ENCODE measurements around the gene CFD.
"Not testable (repeated sequence)": the region's sequence is repeated elsewhere in the genome, so short reads cannot be mapped to it uniquely, and the experiment has no call there.

Gene CFD

GRCh38 chr19:888581-889385 is 29.3 kb downstream of the CFD start:
- no peak for DNase-seq (ENCODE audit: low spot score)

GRCh38 chr19:889662-890295 is 30.3 kb downstream of the CFD start:
- no peak for DNase-seq (ENCODE audit: low spot score)

GRCh38 chr19:890831-891230 is 31.4 kb downstream of the CFD start:
- DNase-seq (ENCODE audit: low spot score) = no peak

GRCh38 chr19:891421-892200 is 32.1 kb downstream of the CFD start:
- DNase-seq (ENCODE audit: low spot score) = not testable (repeated sequence)

GRCh38 chr19:892243-892893 is 32.9 kb downstream of the CFD start:
- no peak for DNase-seq (ENCODE audit: low spot score)

GRCh38 chr19:892894-893689 is 33.6 kb downstream of the CFD start, which contains the start of the genes MED16 and RNU6-9:
TSS of gene MED16 (minus strand) at chr19:893187. CDS start at chr19:891131, 2,056 bp downstream.
TSS of gene RNU6-9 (plus strand) at chr19:893484.
- peak; percentile 96 for DNase-seq (ENCODE audit: low spot score)

- no peak for DNase-seq (ENCODE audit: low spot score)
Measured at GRCh38 chr19:896434-896833, 37.0 kb downstream of the CFD start.

- DNase-seq (ENCODE audit: low spot score) = no peak
Measured at GRCh38 chr19:896999-897398, 37.5 kb downstream of the CFD start.

- no peak for DNase-seq (ENCODE audit: low spot score)
Measured at GRCh38 chr19:897442-898039, 38.1 kb downstream of the CFD start.

- peak; percentile 83 for DNase-seq (ENCODE audit: low spot score)
Measured at GRCh38 chr19:898663-899062, 39.2 kb downstream of the CFD start.

- no peak for DNase-seq (ENCODE audit: low spot score)
Measured at GRCh38 chr19:899336-900042, 40.0 kb downstream of the CFD start.

GRCh38 chr19:900043-900301 is 40.5 kb downstream of the CFD start:
- DNase-seq (ENCODE audit: low spot score) = no peak

GRCh38 chr19:900302-901111 is 41.0 kb downstream of the CFD start:
- DNase-seq (ENCODE audit: low spot score) = no peak

- DNase-seq (ENCODE audit: low spot score) = no peak
Measured at GRCh38 chr19:901216-902092, 42.0 kb downstream of the CFD start.

- no peak for DNase-seq (ENCODE audit: low spot score)
Measured at GRCh38 chr19:902093-902370, 42.6 kb downstream of the CFD start.

GRCh38 chr19:902446-903226 is 43.2 kb downstream of the CFD start:
- no peak for DNase-seq (ENCODE audit: low spot score)

- no peak for DNase-seq (ENCODE audit: low spot score)
Measured at GRCh38 chr19:903266-903797, 43.9 kb downstream of the CFD start.

GRCh38 chr19:904545-904944 is 45.1 kb downstream of the CFD start:
- no peak for DNase-seq (ENCODE audit: low spot score)

All from Ammon's horn (tissue), 1 donor.